ENCODE results near the gene TLCD4. TPM values are rescaled to one million over a fixed set of nuclear protein-coding genes. Genes with fewer than 3 reads are reported as not detected.
"Not testable (repeated sequence)": the region's sequence is repeated elsewhere in the genome, so short reads cannot be mapped to it uniquely, and the experiment has no call there.

The TLCD4 gene
- total RNA-seq, 1 donor from 2014 or later: 6.2 TPM

DNA sequence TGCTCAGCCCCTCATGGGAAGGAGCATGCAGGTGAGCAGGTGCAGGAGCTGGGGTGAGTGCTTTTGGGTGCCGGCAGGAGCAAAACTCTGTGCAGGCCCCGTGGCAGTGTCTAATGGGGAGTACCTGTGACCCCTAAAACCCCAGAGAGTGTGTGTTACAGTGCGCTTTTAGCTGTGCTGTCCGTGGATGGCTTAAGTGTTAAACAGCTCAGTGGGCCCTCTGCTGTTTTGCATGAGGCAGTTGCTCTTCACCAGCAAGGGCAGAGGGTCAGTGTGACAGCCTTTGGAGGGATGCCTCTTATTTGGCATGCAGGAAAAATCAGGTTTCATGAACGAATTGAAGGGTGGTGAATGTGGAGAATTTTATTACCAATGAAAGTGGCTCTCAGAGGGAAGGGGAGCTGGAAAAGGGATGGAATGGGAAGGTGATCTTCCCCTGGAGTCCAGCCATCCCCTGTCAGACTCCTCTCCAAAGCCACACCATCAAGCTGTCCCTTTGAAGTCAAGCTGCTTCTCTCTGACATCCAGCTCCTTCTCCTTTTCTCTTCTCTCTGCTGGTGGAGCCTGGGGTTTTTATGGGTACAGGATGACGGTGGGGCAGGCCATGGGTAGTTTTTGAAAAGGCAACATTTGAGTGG lies 27.4 kb upstream of the TLCD4 start:
- no peak overlapping the region for H3K27ac Mint-ChIP-seq
- DNase-seq (ENCODE audit: low spot score in 2 of 2, unreplicated experiment in 2 of 2): no peak
- no peak overlapping the region for H3K4me3 Mint-ChIP-seq
- H3K9me3 Mint-ChIP-seq: peaks cover 16% of the 10 kb centered on the region
- H3K27me3 Mint-ChIP-seq (ENCODE audit: low read depth): no peaks in the 10 kb centered on the region
- peaks cover 2% of the 10 kb centered on the region for H3K36me3 Mint-ChIP-seq
- no peak for TF ChIP-seq CTCF (IDR thresholded peaks at IDR 0.05; ENCODE audit: unreplicated experiment)
- H3K4me1 Mint-ChIP-seq: peaks cover 8% of the 10 kb centered on the region

DNA sequence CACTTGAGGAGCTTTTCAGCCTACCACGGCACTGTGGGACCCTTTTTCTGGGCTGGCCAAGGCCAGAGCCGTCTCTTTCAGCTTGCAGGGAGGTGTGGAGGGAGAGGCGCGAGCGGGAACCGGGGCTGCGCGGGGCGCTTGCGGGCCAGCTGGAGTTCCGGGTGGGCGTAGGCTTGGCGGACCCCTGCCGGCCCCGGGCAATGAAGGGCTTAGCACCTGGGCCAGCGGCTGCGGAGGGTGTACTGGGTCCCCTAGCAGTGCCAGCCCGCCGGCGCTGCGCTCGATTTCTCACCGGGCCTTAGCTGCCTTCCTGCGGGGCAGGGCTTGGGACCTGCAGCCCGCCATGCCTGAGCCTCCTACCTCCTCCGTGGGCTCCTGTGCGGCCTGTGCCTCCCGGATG lies 25.9 kb upstream of the TLCD4 start:
- H3K4me3 Mint-ChIP-seq; DNase-seq (ENCODE audit: low spot score in 2 of 2, unreplicated experiment in 2 of 2); H3K27me3 Mint-ChIP-seq (ENCODE audit: low read depth); H3K36me3 Mint-ChIP-seq; H3K27ac Mint-ChIP-seq; H3K4me1 Mint-ChIP-seq: not testable (repeated sequence)
- H3K9me3 Mint-ChIP-seq: peaks cover 16% of the 10 kb centered on the region

DNA sequence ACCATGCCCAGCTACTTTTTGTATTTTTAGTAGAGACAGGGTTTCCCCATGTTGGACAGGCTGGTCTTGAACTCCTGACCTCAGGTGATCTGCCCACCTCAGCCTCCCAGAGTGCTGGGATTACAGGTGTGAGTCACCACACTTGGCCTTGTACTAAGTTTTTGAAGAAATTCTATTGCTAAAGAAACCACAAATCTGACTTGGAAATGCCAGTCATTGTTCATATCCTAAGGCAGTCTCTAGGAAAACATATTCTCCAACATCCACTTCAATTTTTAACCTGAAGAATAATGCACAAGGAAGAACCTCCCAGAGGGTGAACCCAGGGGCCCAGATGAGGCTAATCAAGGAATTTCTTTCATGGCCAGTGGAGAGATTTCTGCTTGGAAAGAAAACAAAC lies 24.3 kb upstream of the TLCD4 start:
- not testable (repeated sequence) for H3K27me3 Mint-ChIP-seq (ENCODE audit: low read depth); H3K4me1 Mint-ChIP-seq; H3K36me3 Mint-ChIP-seq; DNase-seq (ENCODE audit: low spot score in 2 of 2, unreplicated experiment in 2 of 2); H3K4me3 Mint-ChIP-seq; H3K27ac Mint-ChIP-seq
- peaks cover 16% of the 10 kb centered on the region for H3K9me3 Mint-ChIP-seq

GRCh38 chr1:95093296-95093695 lies 23.9 kb upstream of the TLCD4 start:
- peaks cover 2% of the 10 kb centered on the region for H3K36me3 Mint-ChIP-seq
- H3K27me3 Mint-ChIP-seq (ENCODE audit: low read depth): no peaks in the 10 kb centered on the region
- no peak for TF ChIP-seq CTCF (IDR thresholded peaks at IDR 0.05; ENCODE audit: unreplicated experiment)
- H3K4me1 Mint-ChIP-seq: no peaks in the 10 kb centered on the region
- peaks cover 16% of the 10 kb centered on the region for H3K9me3 Mint-ChIP-seq
- no peak overlapping the region for H3K4me3 Mint-ChIP-seq
- no peak overlapping the region for H3K27ac Mint-ChIP-seq
- DNase-seq (ENCODE audit: low spot score in 2 of 2, unreplicated experiment in 2 of 2): no peak

DNA sequence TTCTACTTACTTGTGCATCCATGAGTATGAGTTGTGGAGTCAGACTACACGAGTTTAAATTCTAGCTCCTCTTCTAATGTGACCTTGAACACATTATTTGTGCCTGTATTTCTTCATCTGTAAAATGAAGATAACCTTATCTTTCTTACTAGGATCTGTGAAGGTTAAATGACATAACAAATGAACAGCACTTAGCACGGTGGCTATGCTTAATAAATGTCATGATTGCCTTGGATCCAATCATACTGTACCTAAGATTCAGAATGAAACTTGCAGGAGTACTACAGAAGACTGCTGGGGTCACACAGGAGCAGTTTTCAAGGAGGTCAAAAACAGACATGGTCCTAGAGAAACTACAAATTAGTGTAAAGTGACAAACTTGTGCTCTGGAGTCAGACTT lies 22.2 kb upstream of the TLCD4 start:
- Mint-ChIP-seq H3K4me1 (no peaks in the 10 kb centered on the region), H3K27me3 (ENCODE audit: low read depth) (no peaks in the 10 kb centered on the region), H3K36me3 (no peaks in the 10 kb centered on the region), H3K4me3 (no peak overlapping the region), H3K27ac (no peak overlapping the region), H3K9me3 (peaks cover 10% of the 10 kb centered on the region)
- TF ChIP-seq CTCF (IDR thresholded peaks at IDR 0.05; ENCODE audit: unreplicated experiment): no peak
- DNase-seq (ENCODE audit: low spot score in 2 of 2, unreplicated experiment in 2 of 2): no peak

DNA sequence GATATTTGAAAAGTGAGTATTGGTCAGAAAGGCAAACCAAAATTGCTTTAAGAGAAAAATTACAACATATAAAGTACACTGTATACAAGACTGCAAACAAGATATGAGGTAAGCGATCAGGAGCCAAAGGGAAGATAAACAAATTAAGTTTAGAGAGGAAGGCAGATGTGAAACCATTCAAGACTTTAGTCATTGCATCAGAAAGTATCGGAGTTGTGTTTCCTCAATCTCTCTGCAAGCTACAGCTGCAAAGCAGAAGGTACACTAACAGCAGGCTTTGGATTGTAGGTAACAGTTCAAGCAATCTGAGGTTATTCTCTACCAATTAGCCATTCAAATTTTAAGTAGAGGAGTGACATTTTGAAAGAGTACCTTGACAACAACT lies 21.3 kb upstream of the TLCD4 start:
- no peak overlapping the region for H3K4me3 Mint-ChIP-seq
- no peaks in the 10 kb centered on the region for H3K4me1 Mint-ChIP-seq
- no peak overlapping the region for H3K27ac Mint-ChIP-seq
- no peak for TF ChIP-seq CTCF (IDR thresholded peaks at IDR 0.05; ENCODE audit: unreplicated experiment)
- H3K9me3 Mint-ChIP-seq: peaks cover 3% of the 10 kb centered on the region
- H3K27me3 Mint-ChIP-seq (ENCODE audit: low read depth): no peaks in the 10 kb centered on the region
- H3K36me3 Mint-ChIP-seq: no peaks in the 10 kb centered on the region
- DNase-seq (ENCODE audit: low spot score in 2 of 2, unreplicated experiment in 2 of 2): no peak

Data from mesothelial cell of epicardium (in vitro differentiated cells).